GM21825 (cell line): ENCODE measurements around the gene VEGFA.
"Not testable (repeated sequence)": the region's sequence is repeated elsewhere in the genome, so short reads cannot be mapped to it uniquely, and the experiment has no call there.

Experiments used
- ATAC-seq: cut with Tn5 transposase; IDR thresholded peaks from one replicate; pipeline ENCODE4 v1.9.1; 2021; ENCODE audit warnings: mild to moderate bottlenecking, moderate library complexity; ENCODE audit not compliant: unreplicated experiment

The VEGFA gene

GRCh38 chr6:43818973-43819372 is 49.0 kb downstream of the VEGFA start:
- not testable (repeated sequence) for ATAC-seq

DNA sequence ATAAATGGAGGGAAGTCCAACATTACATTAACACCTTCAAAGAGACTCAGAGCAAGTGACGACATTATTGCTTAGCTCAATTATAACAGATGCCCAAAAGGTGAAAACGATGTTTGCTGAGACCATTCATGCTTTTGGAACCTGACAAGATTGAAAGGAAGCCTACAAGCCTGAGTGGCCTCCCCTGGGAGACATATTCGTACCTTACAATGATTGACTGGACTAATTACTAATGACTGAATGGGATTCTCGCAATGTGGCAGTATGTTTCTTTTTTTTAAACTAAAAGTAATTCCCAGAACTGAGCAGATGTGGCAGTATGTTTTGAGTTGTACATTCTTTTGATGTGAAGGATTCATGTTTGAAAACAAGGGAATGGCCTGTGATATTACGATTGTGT is 49.9 kb downstream of the VEGFA start:
- no peak for ATAC-seq

DNA sequence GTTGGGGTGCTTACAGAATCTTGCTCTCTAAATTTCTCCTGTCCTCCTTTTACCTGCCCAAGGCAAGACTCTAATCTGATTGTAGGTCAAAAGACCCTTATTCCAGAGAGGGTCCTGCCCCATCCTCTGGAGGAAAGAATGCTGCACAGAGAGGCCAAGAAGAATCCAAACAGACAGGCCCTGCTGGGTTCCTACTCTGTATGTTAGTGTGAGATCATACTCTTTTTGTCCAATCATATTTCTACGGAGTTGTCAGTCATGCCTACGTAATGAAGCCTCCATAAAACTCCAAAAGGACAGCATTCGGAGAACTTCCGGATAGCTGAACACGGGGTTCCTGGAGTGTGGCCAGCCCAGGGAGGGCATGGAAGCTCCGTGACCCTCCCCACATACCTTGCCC is 50.5 kb downstream of the VEGFA start:
- no peak for ATAC-seq

GRCh38 chr6:43821101-43821886 is 51.3 kb downstream of the VEGFA start:
- no peak for ATAC-seq

DNA sequence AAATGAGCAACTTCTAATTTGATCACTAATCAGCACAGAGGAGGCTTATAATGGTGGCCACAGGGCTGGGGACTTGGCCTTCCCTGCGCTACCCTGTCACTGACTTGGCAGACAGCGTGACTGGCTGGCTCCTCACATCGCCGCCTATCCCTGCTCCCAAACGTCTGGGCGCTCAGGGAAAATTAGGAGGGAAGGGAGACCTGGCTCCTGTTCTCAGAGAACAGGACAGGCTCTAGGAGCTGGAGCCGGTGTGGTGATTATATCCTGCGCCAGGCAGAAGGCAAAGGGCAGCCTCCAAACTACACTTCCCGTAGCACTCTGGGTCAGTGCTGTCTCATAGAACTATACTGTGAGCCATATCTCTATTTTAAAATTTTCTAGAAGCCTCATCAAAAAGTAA is 53.4 kb downstream of the VEGFA start:
- no peak for ATAC-seq

DNA sequence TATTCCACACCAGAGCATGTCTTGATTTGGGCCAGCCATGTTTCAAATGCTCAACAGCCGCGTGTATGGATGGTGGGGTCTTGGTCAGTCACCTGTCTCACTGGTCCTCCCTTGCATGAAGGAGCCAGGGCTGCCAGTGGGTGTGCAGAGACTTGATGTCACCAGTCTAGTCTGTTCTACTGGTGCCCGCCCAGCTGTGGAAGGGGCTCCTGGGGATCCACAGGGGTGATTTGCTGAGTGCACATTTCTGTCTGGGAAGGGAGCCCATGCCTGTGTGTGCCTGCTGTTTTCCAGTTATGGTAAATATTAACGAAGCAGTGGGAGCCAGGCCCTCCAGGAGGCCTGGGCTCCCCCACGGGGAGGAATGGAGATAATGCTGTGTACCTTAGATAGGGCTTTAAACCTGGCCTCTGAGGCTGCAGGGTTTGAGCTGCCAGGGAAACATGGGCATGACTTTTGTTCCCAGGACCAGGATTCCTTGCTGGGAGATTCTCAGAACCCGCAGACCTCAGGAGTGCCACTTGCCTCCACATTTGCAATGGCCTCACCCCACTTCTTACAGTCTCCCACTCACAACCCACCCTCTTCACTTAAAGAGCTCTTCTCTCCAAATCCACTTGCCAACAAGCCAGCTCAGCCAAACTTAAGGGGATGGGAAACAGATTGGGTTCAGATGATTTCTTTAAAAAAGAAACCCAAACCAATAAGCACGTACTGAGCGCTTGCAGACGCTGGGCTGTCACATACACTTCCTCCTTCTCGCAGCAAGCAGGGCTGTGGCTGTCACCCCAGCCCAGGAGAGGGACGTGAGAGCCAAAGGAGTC is 54.1 kb downstream of the VEGFA start:
- ATAC-seq: no peak

DNA sequence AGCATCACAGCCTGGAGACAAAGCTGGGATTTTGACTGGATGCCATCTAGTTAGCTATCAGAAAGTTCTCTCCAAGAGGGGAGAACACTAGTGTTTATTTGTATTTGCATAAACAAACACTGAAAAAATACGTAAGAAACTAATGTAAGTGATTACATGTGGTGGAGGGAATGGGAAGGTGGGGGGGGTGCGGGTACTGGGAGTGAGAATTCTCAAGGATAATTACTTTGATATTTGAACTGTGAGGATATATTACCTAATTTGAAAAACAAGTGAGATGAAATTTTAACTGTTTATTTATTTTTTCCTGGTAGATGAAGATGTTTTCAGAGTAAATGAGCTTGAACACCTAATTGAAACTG is 54.7 kb downstream of the VEGFA start:
- ATAC-seq: no peak

GRCh38 chr6:43825187-43826115 is 55.4 kb downstream of the VEGFA start:
- ATAC-seq: no peak

GRCh38 chr6:43826730-43827129 is 56.7 kb downstream of the VEGFA start:
- ATAC-seq: no peak

- no peak for ATAC-seq
Observed at GRCh38 chr6:43827898-43828297, 57.9 kb downstream of the VEGFA start.

- no peak for ATAC-seq
Observed at GRCh38 chr6:43828711-43829110, 58.7 kb downstream of the VEGFA start.

DNA sequence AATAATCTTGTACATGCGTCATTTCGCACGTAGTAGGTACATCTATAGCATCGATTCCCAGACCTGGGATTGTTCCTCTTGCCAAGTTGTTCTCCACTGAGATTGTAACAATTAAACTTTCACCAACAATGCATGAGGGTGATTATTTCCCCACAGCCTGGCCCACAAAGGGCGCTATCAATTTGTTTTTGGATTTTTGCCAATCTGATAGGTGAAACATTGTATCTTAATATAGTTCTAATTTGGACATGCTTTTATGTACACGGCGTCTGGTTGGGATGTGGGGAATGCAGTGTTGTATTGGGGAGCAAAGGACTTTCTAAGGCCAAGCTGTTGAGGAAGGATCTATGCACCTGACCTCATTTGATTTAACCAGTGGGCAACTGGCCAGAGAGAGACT is 59.5 kb downstream of the VEGFA start:
- no peak for ATAC-seq

DNA sequence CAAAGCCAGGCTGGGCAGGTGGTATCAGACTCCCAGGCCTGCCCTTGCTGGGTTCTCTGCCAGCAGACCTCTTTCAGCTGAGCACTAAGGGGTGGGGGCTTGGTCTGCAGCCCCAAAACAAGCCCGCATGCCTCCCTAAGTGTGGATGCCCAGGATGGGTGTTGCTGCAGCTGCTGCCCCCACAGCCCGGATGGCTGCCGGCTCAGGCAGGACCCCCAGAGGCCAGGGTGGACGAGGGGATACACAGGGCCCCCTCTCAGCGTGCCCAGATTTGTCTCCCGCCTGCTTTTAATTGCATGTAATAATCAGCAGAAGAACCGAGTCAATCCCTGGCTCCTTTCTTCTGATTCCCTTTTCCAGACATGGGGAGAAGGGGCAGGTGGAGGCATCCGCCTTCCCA is 60.8 kb downstream of the VEGFA start:
- no peak for ATAC-seq

- ATAC-seq: no peak
Observed at GRCh38 chr6:43831191-43831590, 61.2 kb downstream of the VEGFA start.

DNA sequence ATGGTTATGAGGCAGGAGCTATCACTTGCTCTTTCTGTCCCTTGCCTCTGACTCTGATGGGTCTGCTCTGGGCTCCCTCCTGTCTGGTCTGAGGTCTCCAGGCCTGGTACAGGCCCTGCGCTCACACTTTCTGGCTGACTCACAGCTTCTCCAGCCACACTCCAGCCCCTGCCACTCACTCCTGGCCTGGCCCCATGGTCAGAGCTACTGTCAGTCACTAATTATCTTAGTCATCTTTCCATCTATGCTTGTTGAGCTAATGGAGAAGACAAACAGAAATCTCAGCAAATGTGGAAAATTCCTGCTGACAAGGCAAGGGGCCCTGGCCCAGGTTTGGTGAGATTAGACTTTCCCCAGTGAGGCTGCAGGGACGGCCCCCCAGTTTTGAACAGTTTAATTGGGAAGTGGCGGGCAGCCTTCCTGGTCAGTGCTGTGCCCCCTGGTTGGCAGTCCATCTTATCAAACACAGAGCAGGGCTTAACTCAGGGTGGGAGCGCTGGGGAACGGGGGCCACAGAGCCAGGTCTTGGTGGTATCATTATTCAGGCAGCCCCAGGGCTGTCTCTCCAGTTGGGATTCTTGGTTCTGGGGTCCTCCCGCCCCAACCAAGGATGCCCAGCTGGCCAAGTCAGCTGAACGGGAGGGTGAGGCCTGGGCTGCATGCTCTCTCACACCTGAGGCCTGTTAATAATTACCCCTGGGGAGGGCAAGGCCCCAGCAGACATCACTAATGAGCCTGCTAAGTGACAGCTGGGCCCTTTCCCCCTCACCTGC is 63.4 kb downstream of the VEGFA start:
- no peak for ATAC-seq

DNA sequence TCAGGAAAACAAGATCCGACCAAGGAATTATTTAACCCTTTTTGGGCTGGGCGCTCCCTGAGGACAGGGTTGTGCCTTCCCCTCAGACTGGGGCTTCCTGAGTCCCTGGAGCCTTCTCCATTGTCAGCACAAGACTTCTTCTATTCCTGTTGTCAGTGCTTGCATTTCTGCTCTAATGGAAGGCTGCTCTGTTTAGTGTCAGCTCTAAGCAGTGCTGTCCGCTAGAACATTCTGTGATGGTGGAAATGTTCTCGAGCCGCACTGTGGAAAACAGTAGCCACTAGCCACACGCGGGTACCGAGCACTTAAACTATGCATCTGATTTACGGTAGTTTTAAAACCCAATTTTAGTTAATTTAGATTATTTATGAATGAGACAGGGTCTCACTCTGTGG is 64.0 kb downstream of the VEGFA start:
- ATAC-seq: no peak

DNA sequence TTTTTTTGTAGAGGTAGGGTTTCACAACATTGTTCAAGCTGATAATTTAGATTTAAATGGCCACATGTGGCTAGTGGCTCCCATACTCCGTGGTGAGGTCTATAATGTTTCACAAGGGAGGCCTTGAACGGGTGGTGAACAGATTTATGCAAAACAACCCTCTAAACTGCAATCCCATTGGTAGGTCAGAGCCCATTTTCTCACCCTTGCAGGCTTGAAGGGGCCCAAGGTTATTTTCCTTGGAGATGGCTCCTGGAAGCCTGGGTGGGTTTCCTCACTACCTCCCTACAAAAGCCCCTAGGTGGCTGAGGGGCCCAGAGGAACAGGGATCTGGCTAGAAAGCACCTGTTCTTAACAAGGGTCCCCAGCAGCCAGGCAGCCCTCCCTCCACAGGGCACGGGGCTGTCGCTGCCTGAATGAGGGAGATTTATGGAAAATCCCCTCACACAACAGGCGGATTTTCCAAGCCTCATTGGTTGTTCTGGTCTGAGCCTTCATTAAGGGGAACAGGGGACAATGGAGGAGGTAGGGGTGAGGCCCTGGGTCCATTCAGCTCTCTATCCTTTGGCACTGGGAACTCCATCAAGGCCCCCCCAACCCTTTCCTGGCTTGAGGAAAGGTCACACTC is 64.6 kb downstream of the VEGFA start:
- ATAC-seq: no peak

- no peak for ATAC-seq
Observed at GRCh38 chr6:43835872-43836419, 65.9 kb downstream of the VEGFA start.
